IMR-90 (cell line): ENCODE measurements around the gene CEMP1. TPM values are rescaled to one million over a fixed set of nuclear protein-coding genes. Genes with fewer than 3 reads are reported as not detected.

Experiments
- ATAC-seq: fragments of 200-7000 bp; cut with Tn5 transposase; 2 replicates; pipeline ENCODE4 v1.9.1; 2020; ENCODE audit warnings: low read depth, mild to moderate bottlenecking, moderate library complexity
- BruUV-seq: library from RNA; stranded (reverse); fragments of 400-500 nt; replicated peaks from 2 replicates; lab custom pipeline; 2021; lab: Mats Ljungman, UMichigan
- CTCF ChIA-PET: fragments of 300-600 bp; formaldehyde crosslinking; extraction: SDS; loops from one replicate; lab custom pipeline; 2021; ENCODE audit warnings: antibody characterized with exemption; lab: Yijun Ruan, JAX
- POLR2A ChIA-PET: fragments of 300-600 bp; sonication (Branson Sonifier 250); formaldehyde crosslinking; loops from one replicate; lab custom pipeline; 2022; ENCODE audit warnings: antibody characterized with exemption; ENCODE audit not compliant: unreplicated experiment; lab: Charles Lee
- DNase-seq: peaks from one replicate; pipeline ENCODE4 v3.0.0; 2013
- H2AFZ ChIP-seq: replicated peaks from 2 replicates; pipeline ENCODE3; 2013; ENCODE audit warnings: low read length, mild to moderate bottlenecking; ENCODE audit not compliant: poor library complexity
- H2AK5ac ChIP-seq: 2 replicates; pipeline ENCODE4 v1.6.1; 2013; ENCODE audit warnings: low read depth, low read length, inconsistent platforms
- H2AK9ac ChIP-seq: replicated peaks from 2 replicates; pipeline ENCODE3; 2013; ENCODE audit warnings: mild to moderate bottlenecking, low read depth, low read length, moderate library complexity; ENCODE audit not compliant: poor library complexity
- H2BK120ac ChIP-seq: 2 replicates; pipeline ENCODE4 v1.6.1; 2013; ENCODE audit warnings: low read depth, low read length, inconsistent platforms
- H2BK15ac ChIP-seq: 3 replicates; pipeline ENCODE4 v1.6.1; 2013; ENCODE audit warnings: low read depth, low read length, inconsistent platforms
- H2BK20ac ChIP-seq: 2 replicates; pipeline ENCODE4 v1.6.1; 2013; ENCODE audit warnings: low read depth, mild to moderate bottlenecking, inconsistent platforms, low read length, moderate library complexity
- H2BK5ac ChIP-seq: 2 replicates; pipeline ENCODE4 v1.6.1; 2013; ENCODE audit warnings: mild to moderate bottlenecking, low read depth, low read length, inconsistent platforms; ENCODE audit not compliant: poor library complexity, severe bottlenecking
- H3K14ac ChIP-seq: replicated peaks from 2 replicates; pipeline ENCODE4 v1.6.1; 2013; ENCODE audit warnings: low read depth, low read length, inconsistent platforms
- H3K18ac ChIP-seq: 2 replicates; pipeline ENCODE4 v1.6.1; 2013; ENCODE audit warnings: low read depth, low read length, control low read depth
- H3K23ac ChIP-seq: 2 replicates; pipeline ENCODE4 v1.6.1; 2013; ENCODE audit warnings: low read depth, low read length, inconsistent platforms
- H3K27ac ChIP-seq: 2 replicates; pipeline ENCODE4 v1.5.1; 2013; ENCODE audit warnings: mild to moderate bottlenecking, control low read depth, low read length; ENCODE audit not compliant: insufficient read depth
- H3K27me3 ChIP-seq: 2 replicates; pipeline ENCODE4 v1.6.1; 2013; ENCODE audit warnings: low read length; ENCODE audit not compliant: control insufficient read depth, insufficient read depth
- H3K36me3 ChIP-seq: 2 replicates; pipeline ENCODE4 v1.6.1; 2013; ENCODE audit warnings: low read length, mixed read lengths; ENCODE audit not compliant: control insufficient read depth, insufficient read depth
- H3K4ac ChIP-seq: 2 replicates; pipeline ENCODE4 v1.6.1; 2013; ENCODE audit warnings: low read depth, low read length, inconsistent platforms
- H3K4me1 ChIP-seq: 2 replicates; pipeline ENCODE4 v1.6.1; 2013; ENCODE audit warnings: low read length, mixed read lengths; ENCODE audit not compliant: control insufficient read depth, insufficient read depth
- H3K4me2 ChIP-seq: 2 replicates; pipeline ENCODE4 v1.6.1; 2013; ENCODE audit warnings: low read depth, mild to moderate bottlenecking, control low read depth, low read length, moderate library complexity
- H3K4me3 ChIP-seq: 2 replicates; pipeline ENCODE4 v1.5.1; 2013; ENCODE audit warnings: low read depth, mild to moderate bottlenecking, control low read depth, low read length, moderate library complexity; ENCODE audit not compliant: insufficient read depth
- H3K56ac ChIP-seq: 2 replicates; pipeline ENCODE4 v1.6.1; 2013; ENCODE audit warnings: low read length, inconsistent platforms; ENCODE audit not compliant: insufficient read depth; ENCODE audit errors: extremely low read depth
- H3K79me1 ChIP-seq, 2 experiments: 2 replicates each; pipeline ENCODE4 v1.6.1; 2013; ENCODE audit warnings: low read length in 2 of 2, inconsistent platforms in 1 of 2, low read depth in 1 of 2
- H3K9ac ChIP-seq: 2 replicates; pipeline ENCODE4 v1.6.1; 2013; ENCODE audit warnings: low read depth, low read length, control low read depth
- H3K9me1 ChIP-seq: 2 replicates; pipeline ENCODE4 v1.6.1; 2013; ENCODE audit warnings: low read length, inconsistent platforms; ENCODE audit not compliant: insufficient read depth
- H3K9me3 ChIP-seq: 2 replicates; pipeline ENCODE4 v1.6.1; 2013; ENCODE audit warnings: low read length; ENCODE audit not compliant: control insufficient read depth, insufficient read depth
- H4K20me1 ChIP-seq: 2 replicates; pipeline ENCODE4 v1.6.1; 2013; ENCODE audit warnings: low read length, inconsistent platforms; ENCODE audit not compliant: insufficient read depth
- H4K5ac ChIP-seq: 2 replicates; pipeline ENCODE4 v1.6.1; 2013; ENCODE audit warnings: mild to moderate bottlenecking, low read depth, low read length, control low read depth
- H4K8ac ChIP-seq, 2 experiments: 2 replicates each; pipeline ENCODE4 v1.6.1; 2013; ENCODE audit warnings: low read depth in 2 of 2, low read length in 2 of 2, control low read depth in 1 of 2, inconsistent platforms in 1 of 2
- H4K91ac ChIP-seq: 2 replicates; pipeline ENCODE4 v1.6.1; 2013; ENCODE audit warnings: low read depth, low read length, inconsistent platforms; ENCODE audit not compliant: insufficient read depth
- BHLHE40 ChIP-seq: fragments of 150-350 bp; IDR thresholded peaks from 2 replicates; pipeline ENCODE4 v1.6.1; 2016; ENCODE audit warnings: mild to moderate bottlenecking, low read depth, low read length
- CEBPB ChIP-seq: IDR thresholded peaks from 2 replicates; pipeline ENCODE4 v1.6.1; 2012; ENCODE audit warnings: low read depth, low read length, improper control_type of control experiment
- CHD1 ChIP-seq: IDR thresholded peaks from 2 replicates; pipeline ENCODE4 v1.6.1; 2012; ENCODE audit warnings: low read depth, low read length, improper control_type of control experiment
- MAFK ChIP-seq: IDR thresholded peaks from 2 replicates; pipeline ENCODE4 v1.6.1; 2012; ENCODE audit warnings: low read depth, low read length, improper control_type of control experiment
- MXI1 ChIP-seq: IDR thresholded peaks from 2 replicates; pipeline ENCODE4 v1.6.1; 2012; ENCODE audit warnings: low read depth, mild to moderate bottlenecking, low read length, moderate library complexity, borderline replicate concordance
- NFE2L2 ChIP-seq: fragments of 150-350 bp; IDR thresholded peaks from 2 replicates; pipeline ENCODE4 v1.6.1; 2016; ENCODE audit warnings: low read depth, mild to moderate bottlenecking, low read length
- POLR2A ChIP-seq: IDR thresholded peaks from 2 replicates; pipeline ENCODE4 v1.6.1; 2012; ENCODE audit warnings: mild to moderate bottlenecking, low read depth, low read length
- RAD21 ChIP-seq: IDR thresholded peaks from 2 replicates; pipeline ENCODE4 v1.6.1; 2012; ENCODE audit warnings: low read length, improper control_type of control experiment
- RFX5 ChIP-seq: IDR thresholded peaks from 2 replicates; pipeline ENCODE4 v1.8.0; 2012; ENCODE audit warnings: low read depth, mild to moderate bottlenecking, low read length, moderate library complexity
- SMC3 ChIP-seq: fragments of 150-350 bp; IDR thresholded peaks from 2 replicates; pipeline ENCODE4 v1.6.1; 2016; ENCODE audit warnings: low read depth, mild to moderate bottlenecking, antibody characterized with exemption, low read length, moderate library complexity
- WGBS, 2 experiments: methylation state at CpG; one replicate each; pipeline versions ENCODE4 v1.1.5 to v1.1.7; 2013; ENCODE audit warnings: missing lambda C conversion rate in 2 of 2; ENCODE audit not compliant: insufficient read length in 1 of 2; ENCODE audit errors: extremely low coverage in 2 of 2; 5-methylcytosine and 5-hydroxymethylcytosine counted together
- dilution Hi-C: fragments of 300-500 bp; cut with HindIII; formaldehyde crosslinking; loops from one replicate; pipeline ENCODE4 v1.14.3; 2018; ENCODE audit warnings: low sequenced_read_pairs; ENCODE audit not compliant: unreplicated experiment
- in situ Hi-C: fragments of 300-500 bp; cut with MboI; formaldehyde crosslinking; loops from 3 replicates; pipeline ENCODE4 v1.14.3; 2019; ENCODE audit warnings: low sequenced_read_pairs, inconsistent platforms, mixed read lengths
- intact Hi-C: fragments of 100-400 bp; cut with micrococcal nuclease; formaldehyde crosslinking; loops from 2 replicates; pipeline ENCODE4 v1.10.0; 2022
- polyA plus RNA-seq, 3 experiments: library from polyadenylated mRNA; depleted of rRNA; stranded (reverse); fragments of >200 nt; gene quantifications; 2 replicates each; pipeline ENCODE4 v1.2.3, GENCODE V29; 2012; ENCODE audit warnings: low replicate concordance in 1 of 3
- total RNA-seq: library from RNA; depleted of rRNA; stranded (reverse); fragments of >200 nt; gene quantifications from 2 replicates; pipeline ENCODE4 v1.2.3, GENCODE V29; 2012
- TF ChIP-seq, protein P1 (sequence below): conservative IDR thresholded peaks from 2 replicates; pipeline ENCODE4 v1.5.1; 2012; ENCODE audit warnings: mild to moderate bottlenecking, low read depth, low read length, improper control_type of control experiment
- TF ChIP-seq, protein P2 (sequence below): fragments of 150-350 bp; IDR thresholded peaks from 2 replicates; pipeline ENCODE4 v1.6.1; 2017; ENCODE audit warnings: mild to moderate bottlenecking, antibody characterized with exemption, low read length, low read depth
- TF ChIP-seq, protein P3 (sequence below): fragments of 150-350 bp; IDR thresholded peaks from 2 replicates; pipeline ENCODE4 v1.6.1; 2016; ENCODE audit warnings: low read depth, mild to moderate bottlenecking, low read length, moderate library complexity, borderline replicate concordance

CEMP1 gene
- total and polyA plus RNA-seq, 2 of the 4 experiments (the other 2 are of a cell fraction) = not detected

DNA sequence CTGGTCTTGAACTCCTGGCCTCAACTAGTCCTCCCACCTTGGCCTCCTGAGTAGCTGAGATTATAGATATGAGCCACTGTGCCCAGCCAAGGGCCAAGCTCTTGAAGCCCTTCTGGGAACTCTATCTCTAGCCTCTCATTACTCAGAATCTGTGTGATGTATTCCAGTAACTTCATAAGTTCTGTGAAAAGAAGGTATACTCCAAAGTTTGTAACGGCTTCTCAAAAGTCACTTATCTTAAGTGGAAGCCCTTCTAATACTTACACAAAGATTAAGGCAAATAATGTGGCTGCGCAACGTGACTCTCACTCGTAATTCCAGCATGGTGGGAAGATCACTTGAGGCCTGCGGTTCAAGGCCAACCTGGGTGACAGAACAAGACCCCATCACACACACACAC, 36.6 kb downstream of the CEMP1 start:
- Histone ChIP-seq H2AK9ac (no peak overlapping the region), H3K4me3 (no peak overlapping the region), H3K56ac (no peak overlapping the region), H3K14ac (no peak overlapping the region), H3K18ac (no peak overlapping the region), H2BK15ac (no peak overlapping the region), H2BK5ac (no peak overlapping the region), H3K79me1 (peaks cover 3 to 24% of the 10 kb centered on the region in 2 experiments), H3K4ac (no peak overlapping the region), H2BK120ac (no peak overlapping the region), H4K91ac (no peak overlapping the region), H3K36me3 (peaks cover 21% of the 10 kb centered on the region; the same call in 1 of the 2 replicates), H3K23ac (no peak overlapping the region), H3K4me2 (no peak overlapping the region), H4K8ac (no peak overlapping the region), H3K9me1 (no peaks in the 10 kb centered on the region), H3K9ac (no peak overlapping the region), H4K20me1 (peaks cover 11% of the 10 kb centered on the region; the same call in 1 of the 2 replicates), H2AK5ac (no peak overlapping the region), H3K9me3 (no peaks in the 10 kb centered on the region), H4K5ac (no peak overlapping the region), H3K27me3 (no peaks in the 10 kb centered on the region), H2AFZ (no peak overlapping the region), H3K27ac (no peak overlapping the region), H2BK20ac (no peak overlapping the region), H3K4me1 (no peaks in the 10 kb centered on the region; the same call in 1 of the 2 replicates)
- in situ Hi-C loops (loop anchor here (5.0 kb wide), 1 partner anchor 152 kb away; the partner anchor contains the start of gene ABCA3), dilution Hi-C loops (no loop called here), intact Hi-C loops (no loop called here)
- ChIA-PET CTCF (no interaction called here), POLR2A (no interaction called here)
- ATAC-seq (no peak), DNase-seq (no peak)
- 100% methylated on average over 2 of the region's 5 CpGs; no CpG with 5 or more reads in 1 of the 2 experiments for WGBS, 2 experiments
- TF ChIP-seq MAFK (no peak), NFE2L2 (no peak), CEBPB (no peak), SMC3 (no peak), MXI1 (no peak), RAD21 (no peak), CHD1 (no peak), BHLHE40 (no peak), RFX5 (no peak), POLR2A (no peak)
- TF ChIP-seq, protein P1, sequence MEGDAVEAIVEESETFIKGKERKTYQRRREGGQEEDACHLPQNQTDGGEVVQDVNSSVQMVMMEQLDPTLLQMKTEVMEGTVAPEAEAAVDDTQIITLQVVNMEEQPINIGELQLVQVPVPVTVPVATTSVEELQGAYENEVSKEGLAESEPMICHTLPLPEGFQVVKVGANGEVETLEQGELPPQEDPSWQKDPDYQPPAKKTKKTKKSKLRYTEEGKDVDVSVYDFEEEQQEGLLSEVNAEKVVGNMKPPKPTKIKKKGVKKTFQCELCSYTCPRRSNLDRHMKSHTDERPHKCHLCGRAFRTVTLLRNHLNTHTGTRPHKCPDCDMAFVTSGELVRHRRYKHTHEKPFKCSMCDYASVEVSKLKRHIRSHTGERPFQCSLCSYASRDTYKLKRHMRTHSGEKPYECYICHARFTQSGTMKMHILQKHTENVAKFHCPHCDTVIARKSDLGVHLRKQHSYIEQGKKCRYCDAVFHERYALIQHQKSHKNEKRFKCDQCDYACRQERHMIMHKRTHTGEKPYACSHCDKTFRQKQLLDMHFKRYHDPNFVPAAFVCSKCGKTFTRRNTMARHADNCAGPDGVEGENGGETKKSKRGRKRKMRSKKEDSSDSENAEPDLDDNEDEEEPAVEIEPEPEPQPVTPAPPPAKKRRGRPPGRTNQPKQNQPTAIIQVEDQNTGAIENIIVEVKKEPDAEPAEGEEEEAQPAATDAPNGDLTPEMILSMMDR = no peak
- TF ChIP-seq, protein P2, sequence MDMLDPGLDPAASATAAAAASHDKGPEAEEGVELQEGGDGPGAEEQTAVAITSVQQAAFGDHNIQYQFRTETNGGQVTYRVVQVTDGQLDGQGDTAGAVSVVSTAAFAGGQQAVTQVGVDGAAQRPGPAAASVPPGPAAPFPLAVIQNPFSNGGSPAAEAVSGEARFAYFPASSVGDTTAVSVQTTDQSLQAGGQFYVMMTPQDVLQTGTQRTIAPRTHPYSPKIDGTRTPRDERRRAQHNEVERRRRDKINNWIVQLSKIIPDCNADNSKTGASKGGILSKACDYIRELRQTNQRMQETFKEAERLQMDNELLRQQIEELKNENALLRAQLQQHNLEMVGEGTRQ = no peak
- TF ChIP-seq, protein P3, sequence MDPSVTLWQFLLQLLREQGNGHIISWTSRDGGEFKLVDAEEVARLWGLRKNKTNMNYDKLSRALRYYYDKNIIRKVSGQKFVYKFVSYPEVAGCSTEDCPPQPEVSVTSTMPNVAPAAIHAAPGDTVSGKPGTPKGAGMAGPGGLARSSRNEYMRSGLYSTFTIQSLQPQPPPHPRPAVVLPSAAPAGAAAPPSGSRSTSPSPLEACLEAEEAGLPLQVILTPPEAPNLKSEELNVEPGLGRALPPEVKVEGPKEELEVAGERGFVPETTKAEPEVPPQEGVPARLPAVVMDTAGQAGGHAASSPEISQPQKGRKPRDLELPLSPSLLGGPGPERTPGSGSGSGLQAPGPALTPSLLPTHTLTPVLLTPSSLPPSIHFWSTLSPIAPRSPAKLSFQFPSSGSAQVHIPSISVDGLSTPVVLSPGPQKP = no peak
- no TSS peak for BruUV-seq
